GM12878 (cell line): ENCODE results near the gene TSC2. TPM values are rescaled to one million over a fixed set of nuclear protein-coding genes. Genes with fewer than 3 reads are reported as not detected.

Experiments
- ATAC-seq: fragments of 200-7000 bp; cut with Tn5 transposase; 3 replicates; pipeline ENCODE4 v1.9.1; 2020; ENCODE audit warnings: mild to moderate bottlenecking, moderate library complexity
- BruUV-seq: library from RNA; stranded (reverse); fragments of 400-500 nt; replicated peaks from 2 replicates; lab custom pipeline; 2021; lab: Mats Ljungman, UMichigan
- CTCF ChIA-PET: fragments of 300-600 bp; sonication (Branson Sonifier 250); formaldehyde crosslinking; extraction: SDS; loops from one replicate; lab custom pipeline; 2021; ENCODE audit warnings: inconsistent platforms; lab: Yijun Ruan, JAX
- POLR2A ChIA-PET: fragments of 350-600 bp; formaldehyde crosslinking; extraction: SDS; loops from one replicate; lab custom pipeline; 2021; ENCODE audit warnings: inconsistent platforms; lab: Charles Lee
- RAD21 ChIA-PET: fragments of 300-600 bp; sonication (Branson Sonifier 250); formaldehyde crosslinking; loops from one replicate; lab custom pipeline; 2023; ENCODE audit warnings: antibody characterized with exemption; ENCODE audit not compliant: unreplicated experiment; lab: Charles Lee
- SMC1A ChIA-PET: fragments of 300-600 bp; sonication (Branson Sonifier 250); formaldehyde crosslinking; loops from one replicate; lab custom pipeline; 2023; ENCODE audit not compliant: unreplicated experiment, uncharacterized antibody; lab: Charles Lee
- DNase-seq: peaks from one replicate; pipeline ENCODE4 v3.0.0-alpha.2; 2011; ENCODE audit warnings: low read depth, low spot score
- FAIRE-seq: peaks from 3 replicates; lab custom pipeline; 2011; peaks lifted over from hg19 to GRCh38; lab: Jason Lieb, UNC
- H2AFZ ChIP-seq: 2 replicates; pipeline ENCODE4 v1.6.0; 2011; ENCODE audit warnings: low read depth, low read length, control low read depth; ENCODE audit not compliant: control insufficient read depth
- H3K27ac ChIP-seq: 2 replicates; pipeline ENCODE4 v1.5.1; 2011; ENCODE audit warnings: control low read depth; ENCODE audit not compliant: control insufficient read depth, insufficient read depth
- H3K27me3 ChIP-seq, 2 experiments: replicated peaks in 1 of 2; 2 replicates each; pipeline versions ENCODE4 v1.6.0 to v1.6.1; 2011; ENCODE audit warnings: low read length in 1 of 2; ENCODE audit not compliant: control insufficient read depth in 2 of 2, insufficient read depth in 2 of 2
- H3K36me3 ChIP-seq, 2 experiments: 2 replicates each; pipeline ENCODE4 v1.5.1; 2011; ENCODE audit warnings: low read length in 1 of 2; ENCODE audit not compliant: control insufficient read depth in 2 of 2, insufficient read depth in 2 of 2
- H3K4me1 ChIP-seq: 2 replicates; pipeline ENCODE4 v1.6.1; 2011; ENCODE audit warnings: mild to moderate bottlenecking, low read length, moderate library complexity, mixed read lengths; ENCODE audit not compliant: control insufficient read depth, insufficient read depth
- H3K4me2 ChIP-seq: 2 replicates; pipeline ENCODE4 v1.6.0; 2011; ENCODE audit warnings: control low read depth; ENCODE audit not compliant: control insufficient read depth, insufficient read depth
- H3K4me3 ChIP-seq: fragments of 200-600 bp; sonication (generic); 2 replicates; pipeline ENCODE4 v1.5.1; 2016
- H3K79me2 ChIP-seq: 2 replicates; pipeline ENCODE4 v1.6.0; 2011; ENCODE audit warnings: low read length; ENCODE audit not compliant: control insufficient read depth, insufficient read depth
- H3K9ac ChIP-seq: 2 replicates; pipeline ENCODE4 v1.8.0; 2011; ENCODE audit warnings: low read length, control low read depth, mixed read lengths; ENCODE audit not compliant: control insufficient read depth, insufficient read depth
- H3K9me3 ChIP-seq: replicated peaks from 3 replicates; pipeline ENCODE4 v1.5.1; 2011; ENCODE audit warnings: mild to moderate bottlenecking, low read length; ENCODE audit not compliant: control insufficient read depth, insufficient read depth
- H4K20me1 ChIP-seq: 2 replicates; pipeline ENCODE4 v1.6.0; 2011; ENCODE audit not compliant: control insufficient read depth, insufficient read depth
- ASH2L ChIP-seq: fragments of 300-600, 200-600 bp; sonication (generic); IDR thresholded peaks from 2 replicates; pipeline ENCODE4 v1.6.1; 2017; ENCODE audit warnings: low read depth, mild to moderate bottlenecking, borderline replicate concordance
- BCL11A ChIP-seq: IDR thresholded peaks from 2 replicates; pipeline ENCODE4 v1.6.1; 2011; ENCODE audit warnings: low read depth, low read length
- CEBPB ChIP-seq, 2 experiments: fragments of 150-350 bp in 1 of 2; IDR thresholded peaks; 2 replicates each; pipeline ENCODE4 v1.6.1; 2012 to 2014; ENCODE audit warnings: low read depth in 2 of 2, low read length in 2 of 2, borderline replicate concordance in 1 of 2, inconsistent platforms in 1 of 2
- EGR1 ChIP-seq, 2 experiments: IDR thresholded peaks; 1 replicate in 1 of 2; 2 replicates in 1 of 2; pipeline ENCODE4 v1.6.1; 2011 to 2012; ENCODE audit warnings: low read depth in 2 of 2, low read length in 2 of 2, borderline replicate concordance in 1 of 2, mild to moderate bottlenecking in 1 of 2, moderate library complexity in 1 of 2
- EP300 ChIP-seq, 2 experiments: fragments of 150-350 bp in 1 of 2; IDR thresholded peaks; 2 replicates each; pipeline ENCODE4 v1.6.1; 2011 to 2012; ENCODE audit warnings: low read depth in 2 of 2, low read length in 2 of 2, borderline replicate concordance in 1 of 2, improper control_type of control experiment in 1 of 2, inconsistent platforms in 1 of 2; ENCODE audit not compliant: control insufficient read depth in 1 of 2
- EZH2 ChIP-seq: IDR thresholded peaks from 2 replicates; pipeline ENCODE4 v1.6.1; 2012; ENCODE audit warnings: low read depth, mild to moderate bottlenecking, control low read depth, inconsistent platforms, low read length, borderline replicate concordance; ENCODE audit not compliant: control insufficient read depth
- NR2C1 ChIP-seq: fragments of 450-650 bp; IDR thresholded peaks from 2 replicates; pipeline ENCODE4 v1.6.1; 2017; ENCODE audit warnings: antibody characterized with exemption, mild to moderate bottlenecking, moderate library complexity
- POLR2A ChIP-seq: IDR thresholded peaks from 2 replicates; pipeline ENCODE4 v1.6.1; 2011; ENCODE audit warnings: low read depth, mild to moderate bottlenecking, low read length
- RCOR1 ChIP-seq: conservative IDR thresholded peaks from 2 replicates; pipeline ENCODE4 v1.6.1; 2012; ENCODE audit warnings: low read depth, low read length, improper control_type of control experiment
- RUNX3 ChIP-seq: IDR thresholded peaks from 2 replicates; pipeline ENCODE4 v1.6.1; 2012; ENCODE audit warnings: low read length, inconsistent platforms
- SIN3A ChIP-seq: IDR thresholded peaks from 2 replicates; pipeline ENCODE4 v1.6.1; 2012; ENCODE audit warnings: low read depth, low read length, improper control_type of control experiment
- TCF12 ChIP-seq: IDR thresholded peaks from 2 replicates; pipeline ENCODE4 v1.6.1; 2011; ENCODE audit warnings: low read depth, mild to moderate bottlenecking, low read length
- ZSCAN29 ChIP-seq: fragments of 450-650 bp; IDR thresholded peaks from 2 replicates; pipeline ENCODE4 v1.6.1; 2017; ENCODE audit warnings: mild to moderate bottlenecking, moderate library complexity
- WGBS: methylation state at CpG from one replicate; pipeline ENCODE4 v1.1.6; 2016; ENCODE audit warnings: low lambda C conversion rate; ENCODE audit not compliant: insufficient replicate concordance, insufficient coverage; ENCODE audit errors: missing lambda C conversion rate; 5-methylcytosine and 5-hydroxymethylcytosine counted together
- in situ Hi-C: fragments of 300-500 bp; cut with MboI; formaldehyde crosslinking; loops from 9 replicates; pipeline ENCODE4 v1.14.3; 2018; ENCODE audit warnings: mixed read lengths
- intact Hi-C: fragments of 100-400 bp; cut with micrococcal nuclease; formaldehyde crosslinking; loops from one replicate; pipeline ENCODE4 v1.14.2; 2022; ENCODE audit not compliant: unreplicated experiment
- polyA plus RNA-seq, 11 experiments: library from polyadenylated mRNA; depleted of rRNA in 4 of 11; unstranded in 6 of 11; stranded (reverse) in 5 of 11; fragments of >200 nt; fragmentation: Nextera tagmentation in 4 of 11; fragmentation: Illumina TruSeq in 1 of 11; extraction: Ambion mirVana in 4 of 11; extraction: Trizol in 1 of 11; gene quantifications; 1 replicate in 1 of 11; 2 replicates in 10 of 11; pipeline versions ENCODE4 v1.2.1 to v1.2.3, GENCODE V29; 2011 to 2016; ENCODE audit warnings: inconsistent platforms in 2 of 11, missing spikeins in 2 of 11, low read depth in 1 of 11
- total RNA-seq, 4 experiments: library from RNA; depleted of rRNA in 3 of 4; stranded (reverse); fragments of >200 nt in 3 of 4; fragmentation: Illumina TruSeq in 1 of 4; extraction: Trizol in 1 of 4; gene quantifications; 2 replicates each; pipeline versions ENCODE4 v1.2.1 to v1.2.3, GENCODE V29; 2013 to 2021
- TF ChIP-seq, protein P1 (sequence below): fragments of 450-650 bp; formaldehyde crosslinking; IDR thresholded peaks from 2 replicates; pipeline ENCODE4 v1.5.0; 2022; ENCODE audit warnings: mild to moderate bottlenecking, missing genetic modification characterization
- TF ChIP-seq, protein P2 (sequence below): fragments of 450-650 bp; formaldehyde crosslinking; IDR thresholded peaks from 2 replicates; pipeline ENCODE4 v1.4.0; 2020; ENCODE audit warnings: mild to moderate bottlenecking, moderate library complexity
- TF ChIP-seq, protein P3 (sequence below): fragments of 450-650 bp; IDR thresholded peaks from 2 replicates; pipeline ENCODE4 v1.6.1; 2017; ENCODE audit warnings: low read depth, mild to moderate bottlenecking, moderate library complexity

The TSC2 gene
- total and polyA plus RNA-seq, 10 of the 15 experiments (the other 5 are each of a cell fraction or from before 2014, with no cell fraction given), result 1.6 to 77.0 (median 21.6) TPM

DNA sequence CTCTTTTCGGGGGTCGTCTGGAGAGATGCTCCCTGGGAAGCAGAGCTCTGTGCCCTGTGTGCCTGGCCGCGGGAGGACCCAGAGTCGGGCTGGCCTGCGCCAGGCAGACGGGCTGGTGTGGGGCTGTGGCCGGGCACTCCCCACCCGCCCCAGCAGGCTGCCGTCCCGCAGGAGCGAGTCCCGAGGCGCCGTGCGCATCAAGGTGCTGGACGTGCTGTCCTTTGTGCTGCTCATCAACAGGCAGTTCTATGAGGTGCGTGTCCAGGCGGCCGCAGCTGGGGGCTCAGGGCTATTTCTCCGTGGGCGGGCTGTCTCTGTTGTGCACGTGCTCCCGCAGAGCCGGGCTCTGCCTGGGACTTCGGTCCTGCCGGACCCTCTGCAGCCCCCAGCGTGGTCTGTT lies 15.0 kb downstream of the TSC2 start:
- FAIRE-seq (no peak), DNase-seq (no peak), ATAC-seq (no peak)
- Histone ChIP-seq H2AFZ (no peak overlapping the region), H3K9me3 (no peaks in the 10 kb centered on the region), H3K4me3 (no peak overlapping the region), H3K9ac (no peak overlapping the region), H3K27ac (no peak overlapping the region), H3K4me2 (no peak overlapping the region), H3K4me1 (no peaks in the 10 kb centered on the region), H3K36me3 (peaks cover 0 to 3% of the 10 kb centered on the region in 2 experiments; a peak in 3 of 4 replicates), H4K20me1 (no peaks in the 10 kb centered on the region), H3K79me2 (no peaks in the 10 kb centered on the region), H3K27me3 (no peaks in the 10 kb centered on the region)
- ChIA-PET SMC1A (no interaction called here), POLR2A (no interaction called here), CTCF (no interaction called here), RAD21 (no interaction called here)
- no TSS peak for BruUV-seq
- TF ChIP-seq RCOR1 (no peak), ASH2L (no peak), NR2C1 (no peak), RUNX3 (no peak), TCF12 (no peak), SIN3A (no peak), EGR1 (IDR thresholded peaks at IDR 0.05; ENCODE audit: borderline replicate concordance in 1 of 2, low read depth in 2 of 2, low read length in 2 of 2) (no peak), BCL11A (no peak), EP300 (IDR thresholded peaks at IDR 0.05; ENCODE audit: borderline replicate concordance in 1 of 2, control insufficient read depth in 1 of 2, low read depth in 2 of 2, low read length in 2 of 2) (no peak), CEBPB (IDR thresholded peaks at IDR 0.05; ENCODE audit: borderline replicate concordance in 1 of 2, low read depth in 2 of 2, low read length in 2 of 2) (no peak), ZSCAN29 (no peak), EZH2 (no peak), POLR2A (no peak)
- TF ChIP-seq, protein P1, sequence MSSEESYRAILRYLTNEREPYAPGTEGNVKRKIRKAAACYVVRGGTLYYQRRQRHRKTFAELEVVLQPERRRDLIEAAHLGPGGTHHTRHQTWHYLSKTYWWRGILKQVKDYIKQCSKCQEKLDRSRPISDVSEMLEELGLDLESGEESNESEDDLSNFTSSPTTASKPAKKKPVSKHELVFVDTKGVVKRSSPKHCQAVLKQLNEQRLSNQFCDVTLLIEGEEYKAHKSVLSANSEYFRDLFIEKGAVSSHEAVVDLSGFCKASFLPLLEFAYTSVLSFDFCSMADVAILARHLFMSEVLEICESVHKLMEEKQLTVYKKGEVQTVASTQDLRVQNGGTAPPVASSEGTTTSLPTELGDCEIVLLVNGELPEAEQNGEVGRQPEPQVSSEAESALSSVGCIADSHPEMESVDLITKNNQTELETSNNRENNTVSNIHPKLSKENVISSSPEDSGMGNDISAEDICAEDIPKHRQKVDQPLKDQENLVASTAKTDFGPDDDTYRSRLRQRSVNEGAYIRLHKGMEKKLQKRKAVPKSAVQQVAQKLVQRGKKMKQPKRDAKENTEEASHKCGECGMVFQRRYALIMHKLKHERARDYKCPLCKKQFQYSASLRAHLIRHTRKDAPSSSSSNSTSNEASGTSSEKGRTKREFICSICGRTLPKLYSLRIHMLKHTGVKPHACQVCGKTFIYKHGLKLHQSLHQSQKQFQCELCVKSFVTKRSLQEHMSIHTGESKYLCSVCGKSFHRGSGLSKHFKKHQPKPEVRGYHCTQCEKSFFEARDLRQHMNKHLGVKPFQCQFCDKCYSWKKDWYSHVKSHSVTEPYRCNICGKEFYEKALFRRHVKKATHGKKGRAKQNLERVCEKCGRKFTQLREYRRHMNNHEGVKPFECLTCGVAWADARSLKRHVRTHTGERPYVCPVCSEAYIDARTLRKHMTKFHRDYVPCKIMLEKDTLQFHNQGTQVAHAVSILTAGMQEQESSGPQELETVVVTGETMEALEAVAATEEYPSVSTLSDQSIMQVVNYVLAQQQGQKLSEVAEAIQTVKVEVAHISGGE (CRISPR knock-in tag), result no peak
- TF ChIP-seq, protein P2, sequence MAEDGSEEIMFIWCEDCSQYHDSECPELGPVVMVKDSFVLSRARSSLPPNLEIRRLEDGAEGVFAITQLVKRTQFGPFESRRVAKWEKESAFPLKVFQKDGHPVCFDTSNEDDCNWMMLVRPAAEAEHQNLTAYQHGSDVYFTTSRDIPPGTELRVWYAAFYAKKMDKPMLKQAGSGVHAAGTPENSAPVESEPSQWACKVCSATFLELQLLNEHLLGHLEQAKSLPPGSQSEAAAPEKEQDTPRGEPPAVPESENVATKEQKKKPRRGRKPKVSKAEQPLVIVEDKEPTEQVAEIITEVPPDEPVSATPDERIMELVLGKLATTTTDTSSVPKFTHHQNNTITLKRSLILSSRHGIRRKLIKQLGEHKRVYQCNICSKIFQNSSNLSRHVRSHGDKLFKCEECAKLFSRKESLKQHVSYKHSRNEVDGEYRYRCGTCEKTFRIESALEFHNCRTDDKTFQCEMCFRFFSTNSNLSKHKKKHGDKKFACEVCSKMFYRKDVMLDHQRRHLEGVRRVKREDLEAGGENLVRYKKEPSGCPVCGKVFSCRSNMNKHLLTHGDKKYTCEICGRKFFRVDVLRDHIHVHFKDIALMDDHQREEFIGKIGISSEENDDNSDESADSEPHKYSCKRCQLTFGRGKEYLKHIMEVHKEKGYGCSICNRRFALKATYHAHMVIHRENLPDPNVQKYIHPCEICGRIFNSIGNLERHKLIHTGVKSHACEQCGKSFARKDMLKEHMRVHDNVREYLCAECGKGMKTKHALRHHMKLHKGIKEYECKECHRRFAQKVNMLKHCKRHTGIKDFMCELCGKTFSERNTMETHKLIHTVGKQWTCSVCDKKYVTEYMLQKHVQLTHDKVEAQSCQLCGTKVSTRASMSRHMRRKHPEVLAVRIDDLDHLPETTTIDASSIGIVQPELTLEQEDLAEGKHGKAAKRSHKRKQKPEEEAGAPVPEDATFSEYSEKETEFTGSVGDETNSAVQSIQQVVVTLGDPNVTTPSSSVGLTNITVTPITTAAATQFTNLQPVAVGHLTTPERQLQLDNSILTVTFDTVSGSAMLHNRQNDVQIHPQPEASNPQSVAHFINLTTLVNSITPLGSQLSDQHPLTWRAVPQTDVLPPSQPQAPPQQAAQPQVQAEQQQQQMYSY (CRISPR knock-in tag), result no peak
- TF ChIP-seq, protein P3, sequence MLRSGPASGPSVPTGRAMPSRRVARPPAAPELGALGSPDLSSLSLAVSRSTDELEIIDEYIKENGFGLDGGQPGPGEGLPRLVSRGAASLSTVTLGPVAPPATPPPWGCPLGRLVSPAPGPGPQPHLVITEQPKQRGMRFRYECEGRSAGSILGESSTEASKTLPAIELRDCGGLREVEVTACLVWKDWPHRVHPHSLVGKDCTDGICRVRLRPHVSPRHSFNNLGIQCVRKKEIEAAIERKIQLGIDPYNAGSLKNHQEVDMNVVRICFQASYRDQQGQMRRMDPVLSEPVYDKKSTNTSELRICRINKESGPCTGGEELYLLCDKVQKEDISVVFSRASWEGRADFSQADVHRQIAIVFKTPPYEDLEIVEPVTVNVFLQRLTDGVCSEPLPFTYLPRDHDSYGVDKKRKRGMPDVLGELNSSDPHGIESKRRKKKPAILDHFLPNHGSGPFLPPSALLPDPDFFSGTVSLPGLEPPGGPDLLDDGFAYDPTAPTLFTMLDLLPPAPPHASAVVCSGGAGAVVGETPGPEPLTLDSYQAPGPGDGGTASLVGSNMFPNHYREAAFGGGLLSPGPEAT, result no peak
- intact Hi-C loops (no loop called here), in situ Hi-C loops (no loop called here)
- 88% methylated on average over 26 of the region's 28 CpGs for WGBS
